Stimulated activated CD8-positive, alpha-beta memory T cell treated with anti-CD3 and anti-CD28 coated beads, Interleukin-7, amount 100 ng/mL, for 1 hour (primary cell): ENCODE measurements around the gene B3GNT8.
"Not testable (repeated sequence)": the region's sequence is repeated elsewhere in the genome, so short reads cannot be mapped to it uniquely, and the experiment has no call there.

Source experiments
- DNase-seq, 2 donors: peaks; one replicate each; pipeline ENCODE4 v3.0.0-alpha.2; 2020; ENCODE audit warnings: low read depth in 2 of 2

The B3GNT8 gene

DNA sequence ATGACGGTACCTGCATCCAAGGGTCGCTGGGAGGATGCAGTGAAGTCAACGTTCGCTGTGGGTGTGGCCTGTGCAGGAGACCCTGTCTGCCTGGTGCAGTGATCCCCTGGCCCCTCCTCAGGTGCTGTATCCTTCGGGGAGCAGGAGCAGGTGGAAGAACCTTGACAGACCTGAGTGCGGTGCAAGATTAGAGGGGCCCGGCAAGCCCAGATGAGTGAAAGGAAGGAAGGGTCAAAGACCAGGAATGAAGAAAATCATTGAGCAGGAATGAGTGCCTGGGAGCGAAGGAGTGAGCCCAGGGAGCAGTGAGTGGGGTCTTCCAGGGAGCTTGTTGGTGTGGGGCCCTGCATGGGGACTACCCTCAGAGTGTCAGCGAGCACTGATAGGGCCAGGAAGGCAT lies 12.7 kb downstream of the B3GNT8 start:
- DNase-seq: no peak

DNA sequence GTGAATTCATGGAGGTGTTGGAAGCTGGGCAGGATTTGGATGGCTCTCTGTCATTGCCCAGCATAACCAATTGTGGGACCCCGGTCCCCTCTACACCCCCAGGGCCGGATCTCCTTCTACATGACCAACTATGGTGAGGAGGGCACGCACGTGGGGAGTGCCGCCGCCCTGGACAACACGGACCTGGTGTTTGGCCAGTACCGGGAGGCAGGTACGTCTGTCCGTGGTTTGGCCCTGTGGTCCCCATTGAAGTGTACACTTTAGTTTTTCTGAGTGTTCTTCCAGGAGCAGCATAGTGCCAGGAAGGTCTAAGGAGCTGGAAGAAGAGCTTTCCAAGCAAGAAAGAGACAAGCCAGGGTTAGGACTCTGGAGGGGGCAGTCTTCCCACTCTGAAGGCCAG lies 13.2 kb downstream of the B3GNT8 start:
- no peak for DNase-seq

DNA sequence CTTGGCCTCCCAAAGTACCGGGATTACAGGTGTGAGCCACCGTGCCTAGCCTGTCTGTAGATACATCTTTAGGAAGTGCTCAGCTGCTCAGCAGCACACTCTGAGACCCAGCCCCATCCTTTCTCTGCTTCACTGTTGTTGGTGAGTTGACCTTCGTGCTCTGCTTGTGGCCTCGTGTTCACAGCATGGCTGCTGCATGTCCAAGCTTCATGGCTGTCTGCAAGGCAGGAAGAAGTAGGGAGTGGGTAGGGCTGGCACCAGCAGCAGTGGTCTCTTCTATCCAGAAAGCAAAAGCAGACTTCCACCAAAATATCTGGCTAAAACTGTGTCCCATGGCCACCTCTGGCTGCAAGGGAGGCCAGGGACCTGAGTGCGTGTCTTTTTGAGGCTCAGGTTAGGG lies 14.2 kb downstream of the B3GNT8 start:
- DNase-seq: no peak

DNA sequence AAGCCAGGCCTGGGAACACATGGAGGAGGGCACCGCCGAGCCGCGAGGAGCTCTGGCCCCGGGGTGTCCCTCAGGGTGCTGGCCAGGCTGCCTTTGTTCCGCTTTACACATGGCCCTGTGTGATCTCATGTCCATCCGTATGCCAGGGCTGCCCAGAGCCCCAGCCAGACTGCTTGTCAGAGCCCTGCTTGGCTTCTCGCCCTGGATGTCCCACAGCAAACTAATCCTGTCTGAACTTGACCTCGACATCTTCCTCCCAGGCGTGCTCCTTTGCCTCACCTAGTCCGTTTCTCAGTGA lies 15.3 kb downstream of the B3GNT8 start:
- DNase-seq: no peak

DNA sequence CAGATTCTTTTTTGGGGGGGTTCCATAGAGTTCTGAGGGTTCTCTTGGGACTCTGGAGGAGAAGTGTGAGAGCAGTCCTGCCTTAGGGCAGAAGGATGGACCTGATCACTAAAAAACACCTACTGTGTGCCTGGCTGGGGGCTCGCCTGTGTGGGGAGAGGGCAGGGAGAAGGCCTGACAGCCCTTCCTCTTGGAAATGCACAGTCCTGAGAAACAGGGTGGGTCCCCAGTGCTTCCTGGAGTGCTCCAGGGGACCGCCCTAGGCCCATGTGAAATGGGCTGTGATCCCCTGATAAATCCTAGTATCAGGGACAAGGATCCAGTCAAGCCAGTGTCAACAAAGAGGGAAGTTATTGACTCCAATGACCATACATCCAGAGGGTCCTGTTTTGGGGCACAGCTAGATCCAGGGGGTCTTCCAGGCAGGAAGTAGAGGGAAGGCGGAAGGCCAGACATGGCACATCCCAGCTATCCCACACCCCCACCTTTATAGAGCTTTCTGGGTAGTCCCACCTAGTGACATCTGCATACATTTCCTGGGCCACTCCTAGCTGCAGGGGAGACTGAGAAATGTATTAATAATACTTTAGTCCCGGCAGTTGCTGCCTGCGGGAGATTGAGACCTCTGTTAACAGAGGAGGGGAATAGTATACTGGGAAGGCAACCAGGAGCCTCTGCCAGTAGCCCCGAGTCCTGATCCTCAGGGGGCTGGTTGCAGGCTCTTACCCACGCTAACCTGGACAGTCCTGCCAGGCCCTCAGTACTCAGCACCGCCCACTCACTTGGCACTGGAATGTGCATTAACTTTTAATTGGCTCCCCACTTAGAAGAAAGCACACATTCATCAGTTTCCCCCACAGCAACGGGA lies 15.8 kb downstream of the B3GNT8 start:
- DNase-seq: no peak

DNA sequence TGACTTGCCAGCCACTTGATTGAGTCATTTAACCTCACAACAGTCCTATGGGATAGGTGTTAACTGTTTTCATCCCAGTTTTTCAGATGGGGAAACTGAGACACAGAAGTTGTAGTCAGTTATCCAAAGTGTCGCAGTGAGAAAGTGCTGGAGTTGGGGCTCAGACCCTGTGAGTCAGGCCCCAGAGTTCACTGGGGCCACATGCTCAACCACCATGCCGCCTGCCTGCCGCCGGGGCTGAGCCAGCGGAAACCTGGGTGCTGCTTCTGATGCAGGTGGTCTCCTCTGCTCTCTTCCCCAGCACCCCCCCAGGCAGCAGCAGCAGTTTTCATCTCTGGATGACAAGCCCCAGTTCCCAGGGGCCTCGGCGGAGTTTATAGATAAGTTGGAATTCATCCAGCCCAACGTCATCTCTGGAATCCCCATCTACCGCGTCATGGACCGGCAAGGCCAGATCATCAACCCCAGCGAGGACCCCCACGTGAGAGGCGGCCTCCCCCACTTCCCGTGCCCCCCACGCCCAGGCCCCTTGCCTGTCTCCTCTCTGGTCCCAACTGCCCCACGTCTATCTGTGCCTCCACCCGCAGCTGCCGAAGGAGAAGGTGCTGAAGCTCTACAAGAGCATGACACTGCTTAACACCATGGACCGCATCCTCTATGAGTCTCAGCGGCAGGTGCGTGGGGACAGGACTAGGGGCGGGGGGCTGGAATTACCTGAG lies 16.7 kb downstream of the B3GNT8 start:
- no peak for DNase-seq

DNA sequence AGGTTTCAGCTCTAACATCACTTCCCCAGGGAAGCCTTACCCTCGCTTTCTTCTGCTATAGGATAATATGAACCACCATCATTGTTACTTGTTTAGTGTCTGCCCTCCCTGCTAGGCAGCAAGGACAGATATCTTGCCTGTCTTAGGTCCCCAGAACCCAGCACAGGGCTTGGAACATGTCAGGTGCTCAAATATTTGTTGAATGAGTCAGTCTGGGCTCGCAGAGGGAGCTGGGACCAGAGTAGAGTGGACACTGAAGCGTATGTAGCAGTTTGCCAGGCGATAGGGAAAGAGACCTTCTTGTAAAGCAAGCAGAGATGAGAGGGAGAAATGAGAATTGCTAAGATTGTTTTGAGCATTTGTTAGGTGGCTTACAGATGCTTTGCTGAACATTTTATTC lies 17.9 kb downstream of the B3GNT8 start:
- no peak for DNase-seq

DNA sequence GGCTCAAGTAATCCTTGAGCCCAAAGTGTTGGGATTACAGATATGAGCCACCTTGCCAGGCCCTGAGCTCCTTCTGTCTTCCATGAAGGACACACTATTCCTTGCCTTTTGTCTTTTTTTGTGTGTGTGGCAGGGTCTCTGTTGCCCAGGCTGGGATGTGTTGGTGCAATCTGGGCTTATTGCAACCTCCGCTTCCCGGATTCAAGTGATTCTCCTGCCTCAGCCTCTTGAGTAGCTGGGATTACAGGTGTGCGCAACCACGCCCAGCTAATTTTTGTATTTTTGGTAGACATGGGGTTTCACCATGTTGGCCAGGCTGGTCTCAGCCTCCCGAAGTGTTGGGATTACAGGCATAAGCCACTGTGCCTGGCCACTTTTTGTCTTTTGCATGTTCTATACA lies 18.3 kb downstream of the B3GNT8 start:
- not testable (repeated sequence) for DNase-seq

DNA sequence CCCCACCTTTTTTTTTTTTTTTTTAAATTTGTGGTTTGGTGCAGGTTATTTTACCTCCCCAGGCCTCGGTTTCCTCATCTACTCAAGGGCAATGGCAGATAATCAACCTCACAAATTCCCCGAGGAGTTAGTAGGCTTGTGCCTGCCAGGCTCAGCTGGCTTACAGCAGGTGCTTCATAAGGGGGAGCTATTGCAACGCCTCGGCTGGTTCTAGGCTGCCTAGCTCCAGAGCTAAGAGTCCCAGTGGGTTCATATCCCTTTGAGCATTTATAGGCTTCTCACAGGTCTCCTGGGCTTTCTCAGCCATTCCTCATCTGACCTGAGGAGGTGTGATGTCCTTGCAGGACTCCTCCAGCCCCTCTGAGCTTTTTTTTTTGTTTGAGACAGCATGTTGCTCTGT lies 18.9 kb downstream of the B3GNT8 start:
- no peak for DNase-seq

DNA sequence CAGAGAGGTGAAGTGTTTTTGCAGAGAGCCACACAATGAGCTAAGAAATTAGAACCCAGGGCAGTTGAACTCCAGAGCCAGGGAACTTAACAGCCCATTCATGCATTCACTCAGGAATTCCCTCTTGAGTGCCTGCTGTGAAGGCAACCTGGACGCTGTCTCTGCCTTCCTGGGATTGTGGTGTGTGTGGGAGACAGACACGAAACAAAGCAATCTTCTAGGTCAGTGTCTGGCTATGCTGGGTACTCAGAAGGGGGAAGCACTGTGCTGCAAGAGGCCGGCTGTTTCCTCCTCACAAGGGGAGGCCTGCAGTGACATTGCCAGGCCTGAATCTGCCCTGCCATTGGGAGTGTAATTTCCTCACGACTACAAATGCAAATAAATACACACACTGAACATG lies 19.9 kb downstream of the B3GNT8 start:
- no peak for DNase-seq

DNA sequence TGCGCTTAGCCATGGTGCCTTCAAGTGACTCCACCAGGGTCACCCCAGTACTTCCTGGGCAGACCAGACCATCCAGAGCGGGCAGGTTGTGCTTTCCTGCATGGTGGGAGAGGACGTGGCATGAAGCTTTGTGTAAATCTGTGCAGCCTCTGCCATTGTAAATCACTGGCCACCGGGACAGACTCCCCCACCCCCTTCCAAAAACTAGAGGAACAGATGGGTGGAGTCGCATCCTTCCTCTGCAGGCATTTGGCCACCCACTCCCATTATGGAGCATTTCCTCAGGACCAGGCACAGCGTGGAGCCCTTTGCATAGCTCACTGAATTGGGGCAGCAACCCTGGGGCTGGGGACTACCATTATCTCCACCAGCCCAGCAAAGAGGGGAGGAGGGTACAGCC lies 21.4 kb downstream of the B3GNT8 start:
- DNase-seq: no peak

DNA sequence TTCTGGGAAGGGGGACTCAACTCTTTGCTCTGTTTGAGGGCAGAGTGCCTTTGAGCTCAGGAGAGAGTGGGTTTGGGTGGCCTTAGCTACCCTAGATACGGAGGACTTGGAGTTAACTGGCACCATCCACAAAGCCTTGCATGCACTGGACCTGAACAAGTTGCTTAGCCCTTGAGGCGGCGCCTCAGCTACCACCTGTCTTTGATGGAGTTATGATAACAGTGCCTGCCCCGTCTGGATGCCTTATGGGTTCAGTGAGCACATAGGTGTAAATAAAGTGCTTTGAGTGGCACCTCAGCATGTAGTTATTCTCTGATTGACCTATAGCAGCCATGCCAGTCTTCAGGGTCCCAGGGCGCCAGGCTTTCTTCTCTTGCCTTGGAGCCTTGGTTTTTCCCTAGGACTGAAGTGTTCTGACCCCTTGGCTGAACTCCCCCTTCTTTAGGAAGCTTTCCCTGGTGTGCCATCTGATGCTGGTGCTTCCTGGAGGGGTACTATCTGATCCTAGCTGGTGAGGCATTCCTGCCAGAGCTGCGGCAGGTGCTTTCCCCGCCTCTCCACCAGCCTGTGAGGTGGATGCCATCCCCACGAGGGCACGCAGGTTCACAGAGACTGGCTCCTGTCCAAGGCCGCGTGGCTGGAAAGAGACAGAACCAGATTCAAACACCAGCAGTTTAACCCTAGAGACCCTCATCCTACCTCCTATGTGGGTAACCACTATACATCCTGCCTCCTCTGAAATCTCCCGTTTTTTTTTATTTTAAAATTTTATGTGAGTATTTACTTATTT lies 23.8 kb downstream of the B3GNT8 start:
- no peak for DNase-seq

DNA sequence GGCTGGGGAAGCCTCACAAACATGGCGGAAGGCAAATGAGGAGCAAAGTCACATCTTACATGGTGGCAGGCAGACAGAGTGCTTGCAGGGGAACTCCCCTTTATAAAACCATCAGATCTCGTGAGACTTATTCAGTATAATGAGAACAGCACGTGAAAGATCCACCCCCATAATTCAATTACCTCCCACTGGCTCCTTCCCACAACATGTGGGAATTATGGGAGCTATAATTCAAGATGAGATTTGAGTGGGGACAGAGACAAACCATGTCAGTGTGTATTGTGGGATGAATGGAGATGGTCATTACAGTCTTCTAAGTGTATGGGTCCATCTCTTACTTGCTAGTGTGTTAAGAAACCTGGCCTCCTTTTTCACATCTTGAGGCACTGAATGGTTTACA lies 25.2 kb downstream of the B3GNT8 start:
- no peak for DNase-seq

DNA sequence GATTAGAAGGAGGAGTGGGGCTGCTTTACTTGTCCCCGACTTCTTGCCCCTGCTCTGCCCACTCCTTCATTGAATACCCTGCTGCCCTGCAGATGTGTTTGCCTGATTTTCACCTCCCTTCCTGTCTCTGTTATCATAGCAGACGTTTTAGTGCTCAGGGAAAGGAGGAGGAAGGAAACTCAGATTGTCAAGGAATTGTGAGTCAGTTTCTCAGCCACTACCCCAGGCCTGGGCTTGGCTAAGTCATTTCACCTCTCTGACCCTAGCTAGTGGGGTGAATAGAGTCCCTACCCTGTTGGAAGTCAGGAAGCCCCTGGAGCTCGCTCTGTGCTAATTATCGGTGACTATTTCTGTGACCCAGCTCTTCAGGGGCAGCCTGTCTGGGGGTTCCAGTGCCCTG lies 25.7 kb downstream of the B3GNT8 start:
- DNase-seq: no peak

DNA sequence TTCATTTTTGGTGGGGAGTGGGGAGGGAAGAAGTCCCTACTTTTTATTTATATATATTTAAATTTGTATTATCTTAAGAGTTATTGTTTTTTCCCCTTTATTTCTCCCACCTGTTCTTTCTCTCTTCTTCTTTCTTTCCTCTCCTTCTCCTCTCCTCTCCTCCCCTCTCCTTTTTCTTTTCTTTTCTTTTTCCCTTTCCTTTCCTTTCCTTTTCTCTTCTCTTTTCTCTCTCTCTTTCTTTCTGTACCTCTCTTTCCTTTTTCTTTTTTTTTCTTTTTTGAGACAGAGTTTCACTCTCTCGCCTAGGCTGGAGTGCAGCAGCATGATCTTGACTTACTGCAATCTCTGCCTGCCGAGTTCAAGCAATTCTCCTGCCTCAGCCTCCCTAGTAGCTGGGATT lies 27.6 kb downstream of the B3GNT8 start:
- no peak for DNase-seq

DNA sequence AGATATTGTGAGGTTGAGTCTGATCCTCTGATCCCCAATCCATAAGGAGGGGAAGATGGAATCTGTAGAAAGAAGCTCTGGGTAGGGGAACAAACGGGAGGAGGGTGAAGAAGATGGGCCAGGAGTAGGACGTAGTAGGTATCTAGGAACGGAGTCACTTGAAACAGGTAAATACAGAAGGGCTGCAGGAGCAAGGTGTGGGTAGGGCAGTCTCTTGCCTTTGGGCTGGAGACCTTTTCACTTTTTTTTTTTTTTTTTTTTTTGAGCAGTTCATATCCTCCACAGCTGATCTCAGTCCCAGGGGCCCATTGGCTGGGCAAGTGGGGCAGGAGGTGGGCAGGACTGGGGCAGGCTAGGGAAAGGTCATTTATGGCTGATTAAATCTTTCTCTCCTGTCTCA lies 28.1 kb downstream of the B3GNT8 start:
- DNase-seq: no peak

DNA sequence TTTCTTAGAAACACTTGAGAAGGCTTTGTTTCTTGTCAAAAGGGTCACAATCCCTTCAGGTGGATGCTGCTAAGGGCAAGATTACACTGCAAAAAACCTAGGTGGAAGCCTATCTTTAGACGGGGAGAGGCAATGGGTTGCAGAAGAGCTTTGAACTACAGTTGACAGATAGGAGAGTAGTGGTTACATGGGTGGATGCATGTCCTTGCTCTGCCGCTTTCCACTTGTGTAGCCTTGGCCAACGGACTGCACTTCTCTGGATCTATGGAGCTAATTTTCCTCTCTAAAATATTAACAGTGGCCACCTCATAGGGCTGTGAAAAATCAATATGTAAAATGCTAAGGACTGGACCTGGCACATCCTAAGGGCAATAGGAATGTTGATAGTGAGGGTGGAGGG lies 28.6 kb downstream of the B3GNT8 start:
- DNase-seq: no peak

DNA sequence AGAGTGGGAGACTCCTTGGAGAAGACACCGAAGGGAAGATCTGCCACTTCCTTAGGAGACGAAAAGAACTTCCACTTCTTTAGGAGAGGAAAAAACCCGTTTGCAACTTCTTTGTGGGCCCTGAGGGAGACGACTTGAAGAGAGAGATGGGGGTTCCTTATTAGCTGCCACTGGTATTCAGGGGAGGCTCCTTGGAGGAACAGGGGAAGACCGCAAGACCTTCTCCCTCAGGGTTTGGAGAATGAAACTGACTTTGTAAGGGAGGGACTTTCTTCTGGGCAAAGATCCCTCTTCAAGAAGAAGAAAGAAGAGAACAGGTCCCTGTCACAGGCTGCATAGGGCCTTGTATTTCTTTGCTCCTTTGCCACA lies 29.1 kb downstream of the B3GNT8 start:
- DNase-seq: no peak

DNA sequence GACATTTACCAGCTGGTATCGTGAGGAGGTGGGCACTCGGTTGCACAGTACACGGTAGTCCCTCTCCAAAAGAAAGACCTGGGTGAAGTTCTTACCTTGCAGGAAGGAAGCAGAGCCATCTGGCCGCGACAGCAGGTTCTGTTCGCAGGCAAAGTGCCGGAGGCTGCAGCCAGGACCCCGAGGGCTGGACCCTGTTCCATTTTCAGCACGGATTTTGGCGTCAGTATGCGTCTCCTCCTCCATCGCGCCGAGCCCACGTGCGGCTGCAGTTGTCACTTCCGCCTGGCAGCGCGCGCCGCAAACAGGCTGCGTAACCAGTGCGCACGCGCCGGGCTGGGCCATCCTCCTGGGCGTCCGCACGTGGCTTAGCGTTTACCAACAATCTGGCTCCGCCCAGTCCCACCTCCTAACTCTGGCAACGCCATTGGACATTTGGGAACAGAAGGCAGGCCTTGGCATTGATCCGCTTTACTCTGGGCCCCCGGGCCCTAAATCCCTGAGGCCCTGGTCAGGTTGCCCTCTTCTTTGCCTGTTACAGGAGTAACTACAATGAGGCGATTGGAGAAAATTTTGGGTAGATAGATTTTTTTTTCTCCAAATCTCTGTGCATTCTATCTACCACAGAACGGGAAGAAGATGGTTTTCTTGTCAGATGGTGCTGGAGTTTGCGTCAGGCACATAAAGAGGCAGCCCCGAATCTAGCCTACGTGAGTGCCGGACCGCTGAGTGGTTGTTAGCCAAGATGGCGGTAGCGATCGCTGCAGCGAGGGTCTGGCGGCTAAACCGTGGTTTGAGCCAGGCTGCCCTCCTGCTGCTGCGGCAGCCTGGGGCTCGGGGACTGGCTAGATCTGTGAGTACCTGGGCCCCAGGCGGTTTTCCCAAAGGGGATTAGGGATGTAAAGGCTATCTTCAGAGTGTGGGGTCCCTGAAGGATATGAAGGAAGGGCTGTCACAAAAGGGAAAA lies 29.8 kb downstream of the B3GNT8 start, which contains the start of the genes BCKDHA and EXOSC5:
BCKDHA (plus strand) TSS at position 733 of the 964 bp plus-strand sequence; CDS start at position 743, 10 bp downstream.
EXOSC5 (minus strand) TSS at position 274 of the 964 bp plus-strand sequence; CDS start at position 243, 31 bp downstream.
- DNase-seq: peak; percentile 95 to 96

DNA sequence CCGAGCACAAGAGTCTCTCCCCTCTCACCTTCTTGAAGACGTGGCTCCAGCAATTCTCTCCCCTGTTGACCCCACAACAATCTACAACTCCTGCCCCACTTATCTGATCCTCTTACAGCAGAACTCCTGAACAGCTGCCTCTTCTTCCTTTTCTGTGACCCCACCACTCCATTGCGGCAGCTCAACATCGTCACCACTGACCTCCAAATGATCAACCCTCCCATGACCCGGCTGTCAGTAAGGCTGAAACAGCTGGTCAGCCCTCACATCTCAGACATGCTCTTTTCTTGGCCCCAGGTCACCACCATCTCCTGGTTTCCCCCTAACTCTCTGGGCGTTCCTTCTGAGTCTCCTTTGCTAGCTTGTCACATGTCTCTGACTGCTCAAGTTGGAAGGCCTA lies 31.8 kb downstream of the B3GNT8 start:
- DNase-seq: no peak

DNA sequence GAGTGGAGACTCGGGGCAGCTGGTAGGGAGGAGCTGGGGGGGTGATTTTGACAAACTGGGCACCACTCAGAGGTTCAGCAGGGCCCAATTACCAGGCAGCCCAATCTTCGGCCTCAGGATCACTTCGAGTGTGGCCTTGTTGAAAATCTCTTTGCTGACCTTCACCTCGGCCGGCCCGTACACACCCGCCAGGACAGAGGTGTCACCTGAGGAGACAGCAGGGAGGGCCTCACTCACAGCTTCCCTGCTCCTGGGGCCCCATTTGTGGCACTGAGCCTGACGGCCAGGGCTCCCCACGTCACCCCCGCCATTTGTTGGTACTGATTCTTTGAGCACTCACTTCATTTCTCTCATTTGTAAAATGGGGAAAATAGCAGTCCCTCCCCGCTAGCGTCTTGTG lies 34.4 kb downstream of the B3GNT8 start:
- no peak for DNase-seq
